ENCODE data around the gene CTR9. TPM values are rescaled to one million over a fixed set of nuclear protein-coding genes. Genes with fewer than 3 reads are reported as not detected.

CTR9 gene
- total and polyA plus RNA-seq, 5 donors from 2014 or later: 27.9 to 52.2 (median 46.4) TPM

DNA sequence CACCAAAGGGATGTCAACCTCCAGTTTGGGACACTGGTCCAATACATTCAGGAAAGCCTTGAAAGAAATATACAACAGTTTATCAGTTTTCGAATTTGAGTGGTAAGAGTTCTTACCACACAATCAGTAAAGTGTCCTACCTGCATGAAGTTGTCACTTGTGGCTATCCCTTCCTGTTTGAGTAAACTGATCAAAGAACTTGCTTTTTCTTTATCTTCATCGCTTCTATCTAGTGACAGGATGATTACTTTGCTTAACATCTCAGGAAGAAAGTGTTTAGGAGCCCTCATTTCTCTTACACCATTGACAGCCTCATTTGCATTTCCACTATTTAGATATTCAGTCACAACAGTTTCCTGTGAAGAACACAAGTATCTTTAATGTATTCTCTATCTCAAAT, 49.2 kb downstream of the CTR9 start:
- H3K27me3 Mint-ChIP-seq: no peaks in the 10 kb centered on the region
- Histone ChIP-seq H3K4me3 (ENCODE audit: low read depth, low read length) (peak overlapping the region; percentile 22), H3K27me3 (ENCODE audit: control insufficient read depth, insufficient read depth, low read length) (no peaks in the 10 kb centered on the region), H3K9me3 (ENCODE audit: control insufficient read depth in 2 of 2, low read length in 2 of 2) (no peaks in the 10 kb centered on the region), H3K4me1 (ENCODE audit: control insufficient read depth, insufficient read depth, low read length, poor library complexity, severe bottlenecking) (peaks cover 66% of the 10 kb centered on the region), H3K36me3 (ENCODE audit: control insufficient read depth, insufficient read depth, low read length) (peaks cover 93% of the 10 kb centered on the region), H3K27ac (ENCODE audit: insufficient read depth, low read length, poor library complexity, severe bottlenecking) (no peak overlapping the region)
- H3K9me3 Mint-ChIP-seq: no peaks in the 10 kb centered on the region
- H3K36me3 Mint-ChIP-seq: peaks cover 65% of the 10 kb centered on the region
- H3K27ac Mint-ChIP-seq: peak overlapping the region in 2 of 3 donors; percentile 66 to 74
- peak overlapping the region in 3 of 4 donors; percentile 9 to 25 (median 22) for H3K4me3 Mint-ChIP-seq
- DNase-seq (peak in 1 of 3 donors; percentile 38), ATAC-seq (ENCODE audit: low read depth in 2 of 2) (peak in 1 of 2 donors; percentile 23)
- peaks cover 36 to 87% (median 70%) of the 10 kb centered on the region in 4 donors for H3K4me1 Mint-ChIP-seq

DNA sequence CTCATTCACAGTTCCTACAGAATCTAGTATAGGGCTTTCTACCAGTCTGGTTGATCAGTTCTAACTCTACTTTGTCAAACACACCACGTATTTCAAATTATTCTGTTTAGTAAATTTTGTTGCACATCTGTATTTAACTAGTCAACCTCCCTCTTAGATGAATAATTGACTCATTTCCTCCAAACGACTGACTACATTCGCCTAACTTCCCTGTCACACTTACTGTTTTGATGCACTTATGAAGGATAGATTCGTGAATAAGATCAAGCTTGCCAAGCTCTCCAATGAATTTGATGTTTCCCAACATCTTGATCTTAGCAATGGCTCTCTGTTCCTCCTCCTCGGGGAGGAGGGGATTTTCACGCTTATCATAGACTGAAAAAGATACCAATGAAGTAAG, 52.6 kb downstream of the CTR9 start:
- peaks cover 69% of the 10 kb centered on the region for H3K36me3 Mint-ChIP-seq
- H3K4me3 Mint-ChIP-seq: peak overlapping the region in 2 of 4 donors; percentile 7 to 74
- no peak for ATAC-seq (ENCODE audit: low read depth in 2 of 2)

DNA sequence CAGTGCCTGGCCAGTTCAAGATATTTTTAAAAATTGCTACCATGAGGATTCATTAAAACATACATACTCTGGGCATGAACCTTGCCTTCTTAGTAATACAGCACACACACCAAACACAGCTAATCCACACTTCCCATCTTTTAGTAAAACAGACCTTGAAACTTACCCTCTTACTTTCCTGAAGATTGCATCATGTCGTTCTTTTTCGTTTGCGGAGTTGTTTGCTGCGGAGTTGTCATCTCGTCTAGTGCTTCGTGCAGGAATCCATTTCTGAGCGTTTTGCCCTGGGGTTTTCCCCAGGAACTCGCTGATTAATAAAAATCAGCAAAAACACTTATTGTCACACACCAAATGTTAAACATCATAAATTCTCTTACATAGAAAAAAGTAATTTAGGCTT, 54.7 kb downstream of the CTR9 start:
- H3K4me1 Mint-ChIP-seq: peaks cover 39 to 77% (median 62%) of the 10 kb centered on the region in 4 donors
- no peak for DNase-seq
- peaks cover 7% of the 10 kb centered on the region for H3K27me3 Mint-ChIP-seq
- no peaks in the 10 kb centered on the region for H3K9me3 ChIP-seq (ENCODE audit: control insufficient read depth in 2 of 2, low read length in 2 of 2)
- H3K36me3 Mint-ChIP-seq: peaks cover 52% of the 10 kb centered on the region
- peaks cover 56% of the 10 kb centered on the region for H3K36me3 ChIP-seq (ENCODE audit: control insufficient read depth, insufficient read depth, low read length)
- H3K4me1 ChIP-seq (ENCODE audit: control insufficient read depth, insufficient read depth, low read length, poor library complexity, severe bottlenecking): peaks cover 74% of the 10 kb centered on the region
- H3K4me3 ChIP-seq (ENCODE audit: low read depth, low read length): peak overlapping the region; percentile 98
- peak overlapping the region; percentile 79 to 99 (median 98) for H3K4me3 Mint-ChIP-seq
- H3K27ac ChIP-seq (ENCODE audit: insufficient read depth, low read length, poor library complexity, severe bottlenecking): peak overlapping the region; percentile 95
- no peak for ATAC-seq (ENCODE audit: low read depth in 2 of 2)
- H3K9me3 Mint-ChIP-seq: no peaks in the 10 kb centered on the region
- H3K27ac Mint-ChIP-seq: peak overlapping the region; percentile 73 to 99 (median 98)
- no peaks in the 10 kb centered on the region for H3K27me3 ChIP-seq (ENCODE audit: control insufficient read depth, insufficient read depth, low read length)

More for the DNA sequence above, 52.6 kb downstream of the CTR9 start:
- Histone ChIP-seq H3K4me3 (ENCODE audit: low read depth, low read length) (no peak overlapping the region), H3K27me3 (ENCODE audit: control insufficient read depth, insufficient read depth, low read length) (no peaks in the 10 kb centered on the region), H3K36me3 (ENCODE audit: control insufficient read depth, insufficient read depth, low read length) (peaks cover 77% of the 10 kb centered on the region), H3K27ac (ENCODE audit: insufficient read depth, low read length, poor library complexity, severe bottlenecking) (peak overlapping the region; percentile 25), H3K4me1 (ENCODE audit: control insufficient read depth, insufficient read depth, low read length, poor library complexity, severe bottlenecking) (peaks cover 75% of the 10 kb centered on the region), H3K9me3 (ENCODE audit: control insufficient read depth in 2 of 2, low read length in 2 of 2) (no peaks in the 10 kb centered on the region)
- DNase-seq: no peak
- peak overlapping the region in 2 of 3 donors; percentile 23 to 44 for H3K27ac Mint-ChIP-seq
- H3K4me1 Mint-ChIP-seq: peaks cover 50 to 85% (median 72%) of the 10 kb centered on the region in 4 donors
- H3K9me3 Mint-ChIP-seq: no peaks in the 10 kb centered on the region
- H3K27me3 Mint-ChIP-seq: peaks cover 4% of the 10 kb centered on the region

DNA sequence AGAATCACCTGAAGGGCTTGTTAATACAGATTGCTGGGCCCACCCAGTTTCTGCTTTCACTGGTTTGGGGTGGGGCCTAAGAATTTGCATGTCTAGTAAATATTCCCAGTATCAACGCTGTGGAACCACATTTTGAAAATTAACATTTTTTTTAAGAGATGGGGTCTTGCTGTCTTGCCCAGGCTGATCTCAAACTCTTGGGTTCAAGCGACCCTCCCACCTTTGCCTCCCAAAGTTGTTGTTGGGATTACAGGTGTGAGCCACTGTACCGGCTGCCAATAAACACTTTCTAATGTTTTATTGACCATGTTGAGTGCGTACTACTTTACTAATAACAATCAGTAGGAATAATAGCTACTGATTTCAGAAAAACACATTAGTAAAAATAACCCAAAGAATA, 55.2 kb downstream of the CTR9 start:
- H3K27ac Mint-ChIP-seq: peak overlapping the region; percentile 98 to 99 (median 99)
- Histone ChIP-seq H3K9me3 (ENCODE audit: control insufficient read depth in 2 of 2, low read length in 2 of 2) (no peaks in the 10 kb centered on the region), H3K36me3 (ENCODE audit: control insufficient read depth, insufficient read depth, low read length) (peaks cover 52% of the 10 kb centered on the region), H3K4me3 (ENCODE audit: low read depth, low read length) (peak overlapping the region; percentile 98), H3K27ac (ENCODE audit: insufficient read depth, low read length, poor library complexity, severe bottlenecking) (peak overlapping the region; percentile 95), H3K27me3 (ENCODE audit: control insufficient read depth, insufficient read depth, low read length) (no peaks in the 10 kb centered on the region), H3K4me1 (ENCODE audit: control insufficient read depth, insufficient read depth, low read length, poor library complexity, severe bottlenecking) (peaks cover 69% of the 10 kb centered on the region)
- peak overlapping the region; percentile 97 to 99 (median 98) for H3K4me3 Mint-ChIP-seq
- peaks cover 47% of the 10 kb centered on the region for H3K36me3 Mint-ChIP-seq
- ATAC-seq (ENCODE audit: low read depth in 2 of 2) (no peak), DNase-seq (no peak)
- H3K27me3 Mint-ChIP-seq: peaks cover 7% of the 10 kb centered on the region
- H3K4me1 Mint-ChIP-seq: peaks cover 36 to 73% (median 58%) of the 10 kb centered on the region in 4 donors
- no peaks in the 10 kb centered on the region for H3K9me3 Mint-ChIP-seq

DNA sequence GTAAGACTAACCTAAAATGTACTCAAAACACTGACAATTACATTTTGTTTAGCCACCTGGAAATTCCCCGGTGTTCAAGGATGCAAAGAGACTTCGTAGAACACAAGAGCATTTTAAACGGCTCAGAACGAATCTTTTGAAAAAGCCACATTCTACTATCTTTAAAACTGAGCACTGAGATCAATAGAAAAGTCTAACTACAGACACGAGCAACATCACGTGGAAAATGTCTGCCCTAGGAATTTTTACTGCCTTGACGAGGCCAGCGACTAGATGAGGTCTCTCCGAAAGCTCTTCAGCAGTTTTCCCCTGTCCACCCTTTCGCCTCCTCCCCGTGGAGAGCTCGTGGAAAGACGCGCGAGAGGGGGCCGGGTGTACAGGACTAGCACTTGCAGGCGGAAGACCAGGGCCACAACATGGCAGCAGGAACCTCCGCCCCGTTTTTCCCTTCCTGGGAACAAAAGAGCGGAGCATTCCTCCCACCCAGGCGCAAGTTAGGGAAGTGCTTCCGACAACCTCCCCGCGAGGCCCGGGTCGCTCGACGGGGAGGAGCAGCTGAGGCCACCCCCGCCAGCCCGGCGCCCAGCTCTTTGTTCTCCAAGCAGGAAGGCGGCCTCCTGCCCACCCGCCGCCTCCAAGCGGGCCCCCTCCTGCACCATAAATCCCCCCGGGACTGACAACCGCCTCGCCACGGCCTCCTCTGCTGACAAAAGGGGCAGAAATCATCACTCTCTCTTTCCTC, 56.6 kb downstream of the CTR9 start:
- no peak for ATAC-seq (ENCODE audit: low read depth in 2 of 2)
- Histone ChIP-seq H3K36me3 (ENCODE audit: control insufficient read depth, insufficient read depth, low read length) (peaks cover 37% of the 10 kb centered on the region), H3K4me3 (ENCODE audit: low read depth, low read length) (peak overlapping the region; percentile 98), H3K27ac (ENCODE audit: insufficient read depth, low read length, poor library complexity, severe bottlenecking) (peak overlapping the region; percentile 95), H3K4me1 (ENCODE audit: control insufficient read depth, insufficient read depth, low read length, poor library complexity, severe bottlenecking) (peaks cover 54% of the 10 kb centered on the region), H3K9me3 (ENCODE audit: control insufficient read depth in 2 of 2, low read length in 2 of 2) (no peaks in the 10 kb centered on the region), H3K27me3 (ENCODE audit: control insufficient read depth, insufficient read depth, low read length) (no peaks in the 10 kb centered on the region)
- peaks cover 7% of the 10 kb centered on the region for H3K27me3 Mint-ChIP-seq
- peaks cover 36% of the 10 kb centered on the region for H3K36me3 Mint-ChIP-seq
- H3K4me1 Mint-ChIP-seq: peaks cover 30 to 61% (median 47%) of the 10 kb centered on the region in 4 donors
- H3K4me3 Mint-ChIP-seq: peak overlapping the region; percentile 97 to 99 (median 98)
- peak overlapping the region; percentile 98 to 99 (median 99) for H3K27ac Mint-ChIP-seq
- DNase-seq: peak; percentile 40 to 57 (median 41)
- no peaks in the 10 kb centered on the region for H3K9me3 Mint-ChIP-seq

DNA sequence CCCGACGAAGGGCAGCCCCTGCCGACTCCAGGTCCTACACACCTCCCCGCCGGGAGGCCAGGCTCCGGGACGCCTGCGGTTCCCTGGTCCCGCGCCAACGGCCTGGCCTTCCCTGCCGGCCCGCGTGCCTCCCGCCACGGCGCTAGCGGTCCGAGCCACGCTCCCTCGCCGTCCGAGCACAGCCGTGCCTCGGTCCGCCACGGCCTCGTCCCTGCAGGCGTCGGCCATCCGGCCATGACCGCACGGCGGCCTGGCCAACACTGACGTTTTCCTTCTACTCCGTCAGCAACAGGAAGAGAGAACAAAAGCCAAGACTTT, 57.1 kb downstream of the CTR9 start:
- peaks cover 36% of the 10 kb centered on the region for H3K36me3 Mint-ChIP-seq
- peaks cover 30 to 61% (median 45%) of the 10 kb centered on the region in 4 donors for H3K4me1 Mint-ChIP-seq

DNA sequence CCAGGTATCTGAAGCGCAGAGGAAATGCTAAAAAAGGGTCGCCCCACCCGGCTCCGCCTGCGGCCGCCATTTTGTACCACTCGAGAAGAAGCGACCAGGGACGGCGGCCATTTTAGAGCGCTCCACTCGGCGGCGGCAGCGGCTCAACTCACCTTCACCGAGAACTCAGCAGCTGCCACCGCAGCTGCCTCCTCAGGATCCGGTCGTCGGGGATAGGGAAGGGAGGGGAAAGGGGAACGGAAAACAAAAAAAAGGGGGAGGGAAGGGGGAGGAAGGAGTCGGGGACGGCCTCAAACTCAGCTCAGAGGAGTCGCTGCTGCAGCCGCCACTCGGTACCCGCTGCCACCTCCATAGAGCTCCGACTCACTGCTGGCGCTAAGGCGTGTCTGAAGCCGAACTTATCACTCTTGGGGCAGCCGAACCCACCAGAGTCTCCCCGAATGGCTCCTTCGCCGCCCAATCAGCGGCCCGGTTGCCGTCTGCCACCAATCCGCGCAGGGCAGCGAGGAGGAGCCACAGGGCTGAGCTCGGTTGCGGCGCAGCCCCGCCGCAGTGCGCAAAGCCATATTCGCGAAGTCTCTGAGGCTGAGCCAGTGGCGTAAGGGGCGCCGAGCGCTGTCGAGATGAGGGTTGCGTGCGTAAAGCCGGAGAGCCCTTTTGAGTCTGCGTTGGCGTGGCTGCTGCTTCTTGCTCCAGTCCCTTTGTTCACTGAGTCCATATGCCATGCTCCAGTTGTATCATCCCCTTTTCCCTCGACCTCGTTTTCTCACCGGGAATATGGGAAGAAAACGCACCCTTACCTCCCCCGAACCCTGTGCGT, 57.7 kb downstream of the CTR9 start, which contains the start of gene EIF4G2:
TSS of gene EIF4G2 (minus strand) at position 374 of the 820 bp plus-strand sequence.
- H3K27me3 ChIP-seq (ENCODE audit: control insufficient read depth, insufficient read depth, low read length): no peaks in the 10 kb centered on the region
- Mint-ChIP-seq H3K36me3 (peaks cover 30% of the 10 kb centered on the region), H3K9me3 (no peaks in the 10 kb centered on the region), H3K4me3 (peak within 1 kb of the TSS; percentile 97 to 99 (median 98)), H3K27me3 (peaks cover 7% of the 10 kb centered on the region), H3K27ac (peak within 1 kb of the TSS; percentile 98 to 99 (median 99)), H3K4me1 (peaks cover 30 to 56% (median 40%) of the 10 kb centered on the region in 4 donors)
- DNase-seq: peak; percentile 97 to 99 (median 99)
- peak within 1 kb of the TSS; percentile 95 for H3K27ac ChIP-seq (ENCODE audit: insufficient read depth, low read length, poor library complexity, severe bottlenecking)
- ATAC-seq (ENCODE audit: low read depth in 2 of 2): peak; percentile 94 to 95
- peak within 1 kb of the TSS; percentile 98 for H3K4me3 ChIP-seq (ENCODE audit: low read depth, low read length)
- H3K9me3 ChIP-seq (ENCODE audit: control insufficient read depth in 2 of 2, low read length in 2 of 2): no peaks in the 10 kb centered on the region
- peaks cover 26% of the 10 kb centered on the region for H3K36me3 ChIP-seq (ENCODE audit: control insufficient read depth, insufficient read depth, low read length)
- H3K4me1 ChIP-seq (ENCODE audit: control insufficient read depth, insufficient read depth, low read length, poor library complexity, severe bottlenecking): peaks cover 50% of the 10 kb centered on the region

More for the DNA sequence above, 57.1 kb downstream of the CTR9 start:
- Mint-ChIP-seq H3K9me3 (no peaks in the 10 kb centered on the region), H3K27me3 (peaks cover 7% of the 10 kb centered on the region), H3K4me3 (peak overlapping the region; percentile 97 to 99 (median 98)), H3K27ac (peak overlapping the region; percentile 98 to 99 (median 99))
- Histone ChIP-seq H3K4me3 (ENCODE audit: low read depth, low read length) (peak overlapping the region; percentile 98), H3K27ac (ENCODE audit: insufficient read depth, low read length, poor library complexity, severe bottlenecking) (peak overlapping the region; percentile 95), H3K9me3 (ENCODE audit: control insufficient read depth in 2 of 2, low read length in 2 of 2) (no peaks in the 10 kb centered on the region), H3K27me3 (ENCODE audit: control insufficient read depth, insufficient read depth, low read length) (no peaks in the 10 kb centered on the region), H3K36me3 (ENCODE audit: control insufficient read depth, insufficient read depth, low read length) (peaks cover 32% of the 10 kb centered on the region), H3K4me1 (ENCODE audit: control insufficient read depth, insufficient read depth, low read length, poor library complexity, severe bottlenecking) (peaks cover 54% of the 10 kb centered on the region)
- DNase-seq: no peak
- ATAC-seq (ENCODE audit: low read depth in 2 of 2): no peak

Data from CD4-positive, CD25-positive, alpha-beta regulatory T cell (primary cell).